ENCODE measurements around the gene NTRK3.

GRCh38 chr15:87949575-87950223 is 306.8 kb downstream of the NTRK3 start:
- TF ChIP-seq CTCF (IDR thresholded peaks at IDR 0.05) = no peak
- no peak for TF ChIP-seq POLR2A (IDR thresholded peaks at IDR 0.05)
- no peak for TF ChIP-seq POLR2AphosphoS5 (IDR thresholded peaks at IDR 0.05)

Measured in prostate gland (tissue), 2 donors.